H9 (cell line): ENCODE results near the gene S100B. TPM values are rescaled to one million over a fixed set of nuclear protein-coding genes. Genes with fewer than 3 reads are reported as not detected.

ENCODE experiments used
- DNase-seq: peaks from one replicate; pipeline ENCODE4 v3.0.0-alpha.2; 2017
- H2AFZ ChIP-seq: one replicate; pipeline ENCODE4 v1.6.1; 2013; ENCODE audit warnings: mild to moderate bottlenecking, low read length, control low read depth, moderate library complexity
- H2AK5ac ChIP-seq: 2 replicates; pipeline ENCODE4 v1.6.1; 2013; ENCODE audit warnings: low read length, control low read depth, mixed read lengths; ENCODE audit not compliant: insufficient read length
- H2BK120ac ChIP-seq: one replicate; pipeline ENCODE4 v1.6.1; 2013; ENCODE audit warnings: low read depth, mild to moderate bottlenecking, low read length, control low read depth, inconsistent platforms; ENCODE audit not compliant: poor library complexity, severe bottlenecking
- H2BK12ac ChIP-seq: 2 replicates; pipeline ENCODE4 v1.6.1; 2013; ENCODE audit warnings: low read length, control low read depth, mixed read lengths, low read depth; ENCODE audit not compliant: insufficient read length
- H2BK15ac ChIP-seq: 2 replicates; pipeline ENCODE4 v1.6.1; 2013; ENCODE audit warnings: low read depth, low read length, control low read depth
- H2BK20ac ChIP-seq: one replicate; pipeline ENCODE4 v1.6.1; 2013; ENCODE audit warnings: low read depth, mild to moderate bottlenecking, low read length, control low read depth, inconsistent platforms; ENCODE audit not compliant: poor library complexity, severe bottlenecking
- H2BK5ac ChIP-seq: 2 replicates; pipeline ENCODE4 v1.6.1; 2013; ENCODE audit warnings: low read length, control low read depth, mixed read lengths; ENCODE audit not compliant: insufficient read length
- H3K14ac ChIP-seq: 2 replicates; pipeline ENCODE4 v1.6.1; 2013; ENCODE audit warnings: low read length, control low read depth; ENCODE audit not compliant: insufficient read depth
- H3K18ac ChIP-seq: 2 replicates; pipeline ENCODE4 v1.6.1; 2013; ENCODE audit warnings: low read depth, mild to moderate bottlenecking, mixed read lengths, low read length, control low read depth; ENCODE audit not compliant: insufficient read length
- H3K23ac ChIP-seq: 2 replicates; pipeline ENCODE4 v1.6.1; 2013; ENCODE audit warnings: low read length, control low read depth, mixed read lengths, low read depth; ENCODE audit not compliant: insufficient read length
- H3K23me2 ChIP-seq: 2 replicates; pipeline ENCODE4 v1.6.1; 2013; ENCODE audit warnings: low read depth, mild to moderate bottlenecking, mixed read lengths, low read length, control low read depth; ENCODE audit not compliant: insufficient read length, poor library complexity, severe bottlenecking
- H3K27ac ChIP-seq: 2 replicates; pipeline ENCODE4 v1.5.1; 2013; ENCODE audit warnings: low read length, control low read depth, mixed read lengths, low read depth; ENCODE audit not compliant: insufficient read length
- H3K27me3 ChIP-seq: 2 replicates; pipeline ENCODE4 v1.6.1; 2013; ENCODE audit warnings: low read length, control low read depth, inconsistent platforms; ENCODE audit not compliant: insufficient read depth
- H3K4ac ChIP-seq: 2 replicates; pipeline ENCODE4 v1.6.1; 2013; ENCODE audit warnings: low read depth, mild to moderate bottlenecking, control low read depth, inconsistent platforms, low read length, moderate library complexity
- H3K4me1 ChIP-seq: 2 replicates; pipeline ENCODE4 v1.6.1; 2013; ENCODE audit warnings: low read length, control low read depth, inconsistent platforms; ENCODE audit not compliant: insufficient read depth
- H3K4me2 ChIP-seq: 2 replicates; pipeline ENCODE4 v1.6.1; 2013; ENCODE audit warnings: low read length, control low read depth, mixed read lengths; ENCODE audit not compliant: insufficient read length, insufficient read depth
- H3K56ac ChIP-seq: 2 replicates; pipeline ENCODE4 v1.6.1; 2013; ENCODE audit warnings: low read depth, mild to moderate bottlenecking, mixed read lengths, low read length, control low read depth; ENCODE audit not compliant: insufficient read length
- H3K79me1 ChIP-seq: 2 replicates; pipeline ENCODE4 v1.6.1; 2013; ENCODE audit warnings: low read depth, mild to moderate bottlenecking, moderate library complexity, low read length, control low read depth, inconsistent platforms; ENCODE audit not compliant: insufficient read depth, poor library complexity, severe bottlenecking
- H3K79me2 ChIP-seq: 2 replicates; pipeline ENCODE4 v1.6.1; 2013; ENCODE audit warnings: low read length, control low read depth, inconsistent platforms; ENCODE audit not compliant: insufficient read depth
- H3K9ac ChIP-seq: 2 replicates; pipeline ENCODE4 v1.6.1; 2013; ENCODE audit warnings: low read length, control low read depth, mixed read lengths; ENCODE audit not compliant: insufficient read length; ENCODE audit errors: extremely low read depth
- H3K9me3 ChIP-seq: one replicate; pipeline ENCODE4 v1.6.1; 2013; ENCODE audit warnings: low read depth, low read length, inconsistent platforms; ENCODE audit not compliant: control insufficient read depth
- H3T11ph ChIP-seq: one replicate; pipeline ENCODE4 v1.6.1; 2013; ENCODE audit warnings: mild to moderate bottlenecking, low read length, control low read depth, inconsistent platforms
- H4K20me1 ChIP-seq: one replicate; pipeline ENCODE4 v1.6.1; 2013; ENCODE audit not compliant: control insufficient read depth, insufficient read length, insufficient read depth
- H4K5ac ChIP-seq: 2 replicates; pipeline ENCODE4 v1.6.1; 2013; ENCODE audit warnings: low read depth, mild to moderate bottlenecking, mixed read lengths, low read length, control low read depth; ENCODE audit not compliant: insufficient read length
- H4K8ac ChIP-seq: replicated peaks from 2 replicates; pipeline ENCODE4 v1.6.1; 2013; ENCODE audit warnings: low read length, control low read depth, mixed read lengths, low read depth; ENCODE audit not compliant: insufficient read length
- H4K91ac ChIP-seq: 2 replicates; pipeline ENCODE4 v1.6.1; 2013; ENCODE audit warnings: low read depth, mild to moderate bottlenecking, moderate library complexity, mixed read lengths, low read length, control low read depth; ENCODE audit not compliant: insufficient read length
- H3K27ac Mint-ChIP-seq, 3 experiments: 2 replicates in 2 of 3; 3 replicates in 1 of 3; pipeline ENCODE4 v1.8.0; 2020 to 2021; ENCODE audit warnings: mixed read lengths in 3 of 3, mild to moderate bottlenecking in 1 of 3, moderate library complexity in 1 of 3
- H3K27me3 Mint-ChIP-seq: 2 replicates; pipeline ENCODE4 v1.8.0; 2021; ENCODE audit warnings: low read depth, mild to moderate bottlenecking, moderate library complexity, mixed read lengths
- H3K36me3 Mint-ChIP-seq, 3 experiments: 2 replicates in 2 of 3; 3 replicates in 1 of 3; pipeline ENCODE4 v1.8.0; 2020 to 2021; ENCODE audit warnings: low read depth in 3 of 3, mixed read lengths in 3 of 3; ENCODE audit not compliant: insufficient read depth in 1 of 3
- H3K4me1 Mint-ChIP-seq, 2 experiments: 2 replicates each; pipeline ENCODE4 v1.8.0; 2020; ENCODE audit warnings: mixed read lengths in 2 of 2
- H3K4me3 Mint-ChIP-seq, 2 experiments: 2 replicates in 1 of 2; 3 replicates in 1 of 2; pipeline ENCODE4 v1.8.0; 2020 to 2021; ENCODE audit warnings: mild to moderate bottlenecking in 2 of 2, mixed read lengths in 2 of 2, moderate library complexity in 1 of 2
- H3K9me3 Mint-ChIP-seq, 2 experiments: 2 replicates in 1 of 2; 3 replicates in 1 of 2; pipeline ENCODE4 v1.8.0; 2020; ENCODE audit warnings: mild to moderate bottlenecking in 2 of 2, mixed read lengths in 2 of 2, moderate library complexity in 1 of 2
- CTCF ChIP-seq: fragments of 200-600 bp; sonication (generic); conservative IDR thresholded peaks from 3 replicates; pipeline ENCODE4 v1.8.0; 2021; ENCODE audit warnings: antibody characterized with exemption, mild to moderate bottlenecking
- WGBS: extraction: QIAGEN DNeasy Blood & Tissue Kit; methylation state at CpG from one replicate; pipeline ENCODE4 v1.1.7; 2013; ENCODE audit warnings: missing lambda C conversion rate, low lambda C conversion rate, mixed read lengths; ENCODE audit not compliant: insufficient read length; ENCODE audit errors: extremely low coverage; 5-methylcytosine and 5-hydroxymethylcytosine counted together
- total RNA-seq: library from RNA; stranded (reverse); gene quantifications from 2 replicates; pipeline ENCODE4 v1.2.1, GENCODE V29; 2021

Gene S100B
- total RNA-seq, 1 experiment from 2014 or later = 0.26 TPM

- peaks cover 8 to 24% of the 10 kb centered on the region in 2 experiments; a peak in 4 of 5 replicates for H3K9me3 Mint-ChIP-seq
- no peaks in the 10 kb centered on the region for H3K27me3 ChIP-seq
- no peaks in the 10 kb centered on the region for H3K23me2 ChIP-seq
- H3K23ac ChIP-seq = no peak overlapping the region
- H3K9me3 ChIP-seq = no peaks in the 10 kb centered on the region
- no peak for TF ChIP-seq CTCF
- H2BK5ac ChIP-seq = no peak overlapping the region
- H3K27ac Mint-ChIP-seq = no peak overlapping the region
- H3K27ac ChIP-seq = no peak overlapping the region
- no peaks in the 10 kb centered on the region for H3K36me3 Mint-ChIP-seq
- H2BK20ac ChIP-seq = no peak overlapping the region
- no peaks in the 10 kb centered on the region for H3K79me2 ChIP-seq
- H4K91ac ChIP-seq = no peak overlapping the region
- no peak overlapping the region for H2AFZ ChIP-seq
- H4K20me1 ChIP-seq = no peaks in the 10 kb centered on the region
- H3K4me1 Mint-ChIP-seq = peaks cover 3 to 4% of the 10 kb centered on the region in 2 experiments
- H3K18ac ChIP-seq = no peak overlapping the region
- no peak overlapping the region for H2BK15ac ChIP-seq
- H3T11ph ChIP-seq = no peak overlapping the region
- peaks cover 15% of the 10 kb centered on the region for H3K27me3 Mint-ChIP-seq
- no peak overlapping the region for H3K14ac ChIP-seq
- no peak overlapping the region for H3K4me3 Mint-ChIP-seq
- H3K9ac ChIP-seq = no peak overlapping the region
- no peak overlapping the region for H3K56ac ChIP-seq
- no peak overlapping the region for H4K8ac ChIP-seq
- no peak overlapping the region for H2BK120ac ChIP-seq
- H2BK12ac ChIP-seq = no peak overlapping the region
- H4K5ac ChIP-seq = no peak overlapping the region
- H2AK5ac ChIP-seq = no peak overlapping the region
- no peak for DNase-seq
- no peaks in the 10 kb centered on the region for H3K4me1 ChIP-seq
- no CpG with 5 or more reads among the region's 6 CpGs for WGBS
- no peak overlapping the region for H3K4ac ChIP-seq
- H3K4me2 ChIP-seq = no peak overlapping the region
- no peaks in the 10 kb centered on the region for H3K79me1 ChIP-seq
These were observed 5.3 kb upstream of the S100B start for GRCh38 chr21:46610018-46610701.
